ENCODE results near the gene HHIPL1. TPM values are rescaled to one million over a fixed set of nuclear protein-coding genes. Genes with fewer than 3 reads are reported as not detected.

HHIPL1 gene
- total RNA-seq, 4 donors from 2014 or later = 2.2 to 4.7 (median 3.6) TPM

DNA sequence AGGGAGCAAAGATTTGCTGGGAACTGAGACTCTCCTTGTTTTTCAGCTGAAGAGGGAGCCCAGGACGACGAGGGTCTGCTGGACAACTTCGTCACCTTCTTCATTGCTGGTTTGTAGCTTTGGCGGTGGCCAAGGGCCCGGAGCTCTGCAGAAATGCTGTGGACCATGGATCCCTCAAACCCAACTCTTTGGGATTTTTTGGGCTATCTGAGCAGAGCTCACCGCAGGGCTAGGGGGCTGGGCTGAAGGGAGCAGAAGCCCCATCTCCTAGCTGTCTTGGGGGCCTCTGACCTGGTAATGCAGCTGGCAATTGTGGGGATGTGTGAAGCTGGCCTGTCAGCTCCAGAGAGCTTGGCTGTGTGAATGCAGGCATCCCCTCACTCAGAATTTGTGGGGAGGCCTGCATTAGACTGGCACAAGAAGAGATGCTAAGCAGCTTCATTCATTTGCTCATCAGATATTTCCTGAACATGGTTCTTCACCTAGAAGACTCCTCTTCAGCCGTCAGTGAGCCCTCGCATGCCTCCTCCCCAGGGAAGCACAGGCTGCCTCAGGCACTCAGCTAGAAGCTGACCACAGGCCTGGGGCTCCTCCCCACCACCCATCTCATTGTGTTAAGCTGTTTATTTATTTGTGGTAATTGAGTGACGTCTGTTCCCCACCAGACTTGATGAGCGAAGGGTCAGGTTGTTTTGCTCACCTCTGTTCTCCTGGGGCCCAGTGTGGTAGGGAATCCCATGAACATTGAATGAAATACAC, 71.3 kb downstream of the HHIPL1 start:
- DNase-seq (ENCODE audit: low spot score) = no peak
- TF ChIP-seq, protein P1, sequence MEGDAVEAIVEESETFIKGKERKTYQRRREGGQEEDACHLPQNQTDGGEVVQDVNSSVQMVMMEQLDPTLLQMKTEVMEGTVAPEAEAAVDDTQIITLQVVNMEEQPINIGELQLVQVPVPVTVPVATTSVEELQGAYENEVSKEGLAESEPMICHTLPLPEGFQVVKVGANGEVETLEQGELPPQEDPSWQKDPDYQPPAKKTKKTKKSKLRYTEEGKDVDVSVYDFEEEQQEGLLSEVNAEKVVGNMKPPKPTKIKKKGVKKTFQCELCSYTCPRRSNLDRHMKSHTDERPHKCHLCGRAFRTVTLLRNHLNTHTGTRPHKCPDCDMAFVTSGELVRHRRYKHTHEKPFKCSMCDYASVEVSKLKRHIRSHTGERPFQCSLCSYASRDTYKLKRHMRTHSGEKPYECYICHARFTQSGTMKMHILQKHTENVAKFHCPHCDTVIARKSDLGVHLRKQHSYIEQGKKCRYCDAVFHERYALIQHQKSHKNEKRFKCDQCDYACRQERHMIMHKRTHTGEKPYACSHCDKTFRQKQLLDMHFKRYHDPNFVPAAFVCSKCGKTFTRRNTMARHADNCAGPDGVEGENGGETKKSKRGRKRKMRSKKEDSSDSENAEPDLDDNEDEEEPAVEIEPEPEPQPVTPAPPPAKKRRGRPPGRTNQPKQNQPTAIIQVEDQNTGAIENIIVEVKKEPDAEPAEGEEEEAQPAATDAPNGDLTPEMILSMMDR (IDR thresholded peaks at IDR 0.05) = no peak
- no peak for ATAC-seq (ENCODE audit: low FRiP score)

DNA sequence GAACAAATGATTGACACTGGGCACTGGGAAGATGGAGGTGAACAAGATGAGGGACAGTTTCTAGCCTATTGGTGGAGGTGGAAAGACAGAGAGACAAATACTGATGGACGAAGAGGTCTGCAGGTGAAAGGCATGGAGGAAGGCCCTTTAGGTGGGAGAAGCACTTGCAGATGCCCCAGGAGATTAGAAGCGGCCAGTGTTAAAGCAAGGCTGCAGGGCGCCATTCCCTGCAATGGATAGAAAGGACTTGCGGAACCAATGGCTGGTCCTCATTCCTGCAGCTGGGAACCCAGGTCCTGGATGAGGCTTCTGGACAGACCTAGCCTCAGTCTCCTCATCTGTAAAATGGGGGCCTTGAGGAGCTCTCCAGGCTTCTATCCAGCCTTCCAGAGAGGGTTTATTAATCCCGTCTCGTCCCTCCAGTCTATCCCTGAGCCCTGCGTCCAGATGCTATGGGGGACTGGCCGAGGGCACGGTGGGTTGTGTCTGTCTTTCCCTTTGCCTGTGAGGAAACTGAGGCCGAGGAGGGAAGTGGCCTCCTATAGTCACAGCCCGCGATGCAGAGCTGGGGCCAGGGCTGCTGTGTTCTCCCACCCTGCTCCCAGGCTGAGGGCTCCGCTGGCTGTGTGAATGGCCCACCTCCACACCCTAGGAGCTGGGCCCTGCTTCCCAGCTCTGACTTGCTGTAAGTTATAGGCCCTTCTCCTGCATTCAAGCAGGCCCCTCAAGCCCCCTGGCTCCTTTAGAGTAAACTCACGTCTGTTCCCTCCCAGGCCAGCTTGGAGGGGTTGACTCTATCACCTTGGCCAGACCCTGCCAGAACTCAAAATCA, 72.1 kb downstream of the HHIPL1 start:
- ATAC-seq (ENCODE audit: low FRiP score) (no peak), DNase-seq (ENCODE audit: low spot score) (no peak)
- TF ChIP-seq, protein P1 (IDR thresholded peaks at IDR 0.05) = no peak

DNA sequence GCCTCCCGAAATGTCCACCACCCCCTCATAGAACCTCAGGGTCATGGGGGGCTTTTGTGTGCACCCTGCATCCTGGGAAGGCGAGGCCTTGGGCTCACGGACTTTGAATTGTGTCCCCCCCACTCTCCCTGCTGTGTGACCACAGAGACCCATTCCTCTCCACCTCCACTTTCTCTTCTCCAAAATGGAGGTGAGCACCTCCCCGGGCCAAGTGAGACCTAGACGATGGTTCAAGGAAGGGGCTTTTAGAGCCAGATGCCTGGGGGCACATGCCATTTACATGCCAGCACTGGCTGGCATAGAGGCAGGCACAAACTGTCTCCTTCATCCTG, 72.7 kb downstream of the HHIPL1 start:
- DNase-seq (ENCODE audit: low spot score) (no peak), ATAC-seq (ENCODE audit: low FRiP score) (no peak)
- TF ChIP-seq, protein P1 (IDR thresholded peaks at IDR 0.05) = no peak

DNA sequence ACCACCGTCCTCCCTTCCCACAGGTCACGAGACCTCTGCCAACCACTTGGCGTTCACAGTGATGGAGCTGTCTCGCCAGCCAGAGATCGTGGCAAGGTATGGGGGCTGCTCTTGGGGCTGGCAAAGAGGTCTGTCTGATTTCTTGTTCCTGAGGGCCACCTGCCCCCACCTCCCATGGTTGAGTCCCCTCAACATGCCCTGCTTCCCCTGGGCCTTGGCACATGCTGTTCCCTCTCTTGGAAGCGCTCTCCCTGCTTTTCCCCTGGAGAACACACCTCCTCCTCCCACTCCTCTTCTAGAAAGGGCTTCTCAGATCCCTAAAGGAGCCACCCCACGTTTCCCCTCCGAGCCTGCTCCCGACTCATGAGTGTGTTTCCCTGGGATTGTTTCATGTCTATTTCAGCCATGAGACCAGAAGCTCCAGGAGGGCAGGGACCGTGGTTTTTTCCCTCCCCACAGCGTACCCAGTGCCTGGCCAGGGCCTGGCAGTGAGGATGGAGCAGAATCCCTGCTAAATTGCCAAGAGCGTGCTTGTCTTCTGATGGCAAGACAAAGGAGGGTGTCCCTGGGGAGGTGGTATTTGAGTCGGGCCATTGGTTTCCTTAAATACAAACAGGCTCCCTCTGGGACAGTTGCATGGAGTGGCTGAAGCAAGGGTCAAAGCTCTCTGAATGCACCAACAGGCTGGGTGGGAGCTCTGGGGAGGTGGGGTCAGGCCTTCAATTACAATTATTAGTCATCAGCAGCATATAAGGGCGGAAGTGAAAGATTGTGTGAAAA, 73.3 kb downstream of the HHIPL1 start:
- TF ChIP-seq, protein P1 (IDR thresholded peaks at IDR 0.05) = no peak
- ATAC-seq (ENCODE audit: low FRiP score) (no peak), DNase-seq (ENCODE audit: low spot score) (no peak)

DNA sequence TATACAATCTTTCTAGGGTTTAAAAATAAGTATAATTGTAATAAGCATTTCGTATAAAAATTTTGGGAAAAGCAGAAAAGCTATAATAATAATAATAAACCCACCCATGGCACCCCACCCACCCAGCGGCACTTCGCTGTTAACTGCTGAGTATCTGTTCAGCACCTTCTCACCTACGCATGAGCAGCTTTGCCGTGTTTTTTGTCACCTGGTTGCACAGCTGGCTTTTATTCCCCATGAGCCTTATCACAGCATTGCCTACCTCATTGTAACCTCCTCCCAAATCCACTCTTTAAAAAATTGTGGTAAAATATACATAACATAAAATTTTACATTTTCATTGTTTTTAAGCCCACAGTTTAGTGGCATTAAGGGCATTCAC, 73.9 kb downstream of the HHIPL1 start:
- TF ChIP-seq, protein P1 (IDR thresholded peaks at IDR 0.05) = no peak
- DNase-seq (ENCODE audit: low spot score) (no peak), ATAC-seq (ENCODE audit: low FRiP score) (no peak)

DNA sequence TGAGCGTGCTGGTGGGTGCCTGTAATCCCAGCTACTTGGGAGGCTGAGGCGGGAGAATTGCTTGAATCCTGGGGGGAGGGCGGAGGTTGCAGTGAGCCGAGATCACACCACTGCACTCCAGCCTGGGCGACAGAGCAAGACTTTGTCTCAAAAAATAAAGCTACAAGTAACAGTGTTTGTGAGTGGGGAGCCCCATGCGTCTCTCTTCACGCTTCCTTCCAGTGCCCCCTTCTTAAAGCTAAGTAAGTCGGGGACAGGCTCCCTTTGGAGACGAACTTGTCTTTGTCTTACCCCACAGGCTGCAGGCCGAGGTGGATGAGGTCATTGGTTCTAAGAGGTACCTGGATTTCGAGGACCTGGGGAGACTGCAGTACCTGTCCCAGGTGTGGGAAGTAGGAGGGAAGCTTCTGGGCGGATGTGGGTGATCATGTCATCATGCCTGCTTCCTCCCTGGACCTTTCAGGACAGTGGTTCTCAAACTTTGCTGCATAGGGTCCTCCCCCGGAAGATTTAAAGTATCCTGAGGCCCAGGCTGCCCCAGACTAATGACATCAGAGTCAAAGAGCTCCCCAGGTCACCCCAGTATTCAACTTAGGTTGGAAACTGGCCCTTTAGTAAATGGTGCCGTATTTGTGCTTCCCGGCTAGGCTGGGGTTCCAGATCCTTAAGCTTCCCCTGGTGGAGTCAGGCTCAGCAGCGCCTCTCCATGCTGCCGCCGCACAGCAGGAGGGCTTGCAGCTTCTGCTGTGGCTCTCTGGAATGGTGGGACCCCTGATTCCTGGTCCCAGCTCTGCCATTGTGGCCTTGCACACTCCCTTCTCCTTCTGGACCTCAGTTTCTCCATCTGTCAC, 76.2 kb downstream of the HHIPL1 start:
- TF ChIP-seq, protein P1 (IDR thresholded peaks at IDR 0.05) = no peak
- no peak for DNase-seq (ENCODE audit: low spot score)
- no peak for ATAC-seq (ENCODE audit: low FRiP score)
